Measurements from ENCODE around the gene FSHR. TPM values are rescaled to one million over a fixed set of nuclear protein-coding genes. Genes with fewer than 3 reads are reported as not detected.

The FSHR gene
- total RNA-seq, 1 donor from 2014 or later: 0.30 TPM

GRCh38 chr2:49164729-49165128, 10.4 kb upstream of the FSHR start:
- no peaks in the 10 kb centered on the region for H3K79me2 ChIP-seq (ENCODE audit: insufficient read depth, low read length)
- no peak overlapping the region for H2AFZ ChIP-seq (ENCODE audit: low read depth, low read length)
- no peak overlapping the region for H3K4me3 ChIP-seq (ENCODE audit: insufficient read depth, low read depth, low read length)
- H3K4me3 Mint-ChIP-seq (ENCODE audit: unreplicated experiment): no peak overlapping the region
- no peak overlapping the region for H3K27ac Mint-ChIP-seq (ENCODE audit: unreplicated experiment)
- no peak overlapping the region for H3K4me2 ChIP-seq (ENCODE audit: low read length)
- DNase-seq (ENCODE audit: low read depth): no peak
- no peak overlapping the region for H3K27ac ChIP-seq (ENCODE audit: low read depth, low read length)
- H3K9me3 Mint-ChIP-seq (ENCODE audit: unreplicated experiment): no peaks in the 10 kb centered on the region
- H3K27me3 ChIP-seq (ENCODE audit: insufficient read depth, low read length): no peaks in the 10 kb centered on the region
- H3K4me1 Mint-ChIP-seq (ENCODE audit: low read depth, unreplicated experiment): peaks cover 10% of the 10 kb centered on the region
- no peaks in the 10 kb centered on the region for H4K20me1 ChIP-seq (ENCODE audit: insufficient read depth, low read length)
- no peak overlapping the region for H3K9ac ChIP-seq (ENCODE audit: low read length)
- no peaks in the 10 kb centered on the region for H3K4me1 ChIP-seq (ENCODE audit: insufficient read depth, low read length)
- H3K36me3 Mint-ChIP-seq (ENCODE audit: low read depth, unreplicated experiment): no peaks in the 10 kb centered on the region
- H3K9me3 ChIP-seq (ENCODE audit: insufficient read depth, low read depth, low read length): no peaks in the 10 kb centered on the region
- no peak for FAIRE-seq
- TF ChIP-seq EZH2 (IDR thresholded peaks at IDR 0.05; ENCODE audit: insufficient read depth, low read length) (no peak), CTCF (IDR thresholded peaks at IDR 0.05; ENCODE audit: insufficient read depth, low read depth, low read length) (no peak)
- H3K27me3 Mint-ChIP-seq (ENCODE audit: low read depth, unreplicated experiment): no peaks in the 10 kb centered on the region
- H3K36me3 ChIP-seq (ENCODE audit: insufficient read depth, low read length): no peaks in the 10 kb centered on the region

DNA sequence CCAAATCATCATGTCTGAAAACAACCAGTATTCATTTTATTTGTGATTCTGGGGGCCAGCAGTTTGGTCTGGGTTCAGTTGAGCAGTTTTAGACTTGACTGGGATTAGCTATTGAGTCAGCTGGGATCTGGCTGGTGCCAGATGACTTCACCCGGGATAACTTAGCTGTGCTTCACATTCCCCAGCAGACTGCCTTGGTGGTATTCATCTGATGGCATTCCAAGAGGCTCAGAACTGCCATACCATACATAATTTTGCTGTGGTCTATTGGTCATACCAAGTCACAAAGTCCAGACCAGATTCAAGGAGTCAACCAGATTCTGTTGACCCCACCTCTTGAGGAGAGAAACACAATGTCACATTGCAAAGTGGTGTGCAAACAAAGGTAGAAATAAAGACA, 7.8 kb upstream of the FSHR start:
- Histone ChIP-seq H3K79me2 (ENCODE audit: insufficient read depth, low read length) (no peaks in the 10 kb centered on the region), H3K9ac (ENCODE audit: low read length) (no peak overlapping the region), H3K27me3 (ENCODE audit: insufficient read depth, low read length) (no peaks in the 10 kb centered on the region), H3K9me3 (ENCODE audit: insufficient read depth, low read depth, low read length) (no peaks in the 10 kb centered on the region), H3K36me3 (ENCODE audit: insufficient read depth, low read length) (no peaks in the 10 kb centered on the region), H4K20me1 (ENCODE audit: insufficient read depth, low read length) (no peaks in the 10 kb centered on the region), H3K4me1 (ENCODE audit: insufficient read depth, low read length) (no peaks in the 10 kb centered on the region), H2AFZ (ENCODE audit: low read depth, low read length) (no peak overlapping the region), H3K27ac (ENCODE audit: low read depth, low read length) (no peak overlapping the region), H3K4me2 (ENCODE audit: low read length) (no peak overlapping the region), H3K4me3 (ENCODE audit: insufficient read depth, low read depth, low read length) (no peak overlapping the region)
- Mint-ChIP-seq H3K9me3 (ENCODE audit: unreplicated experiment) (no peaks in the 10 kb centered on the region), H3K4me3 (ENCODE audit: unreplicated experiment) (no peak overlapping the region), H3K27ac (ENCODE audit: unreplicated experiment) (peak overlapping the region; percentile 91), H3K36me3 (ENCODE audit: low read depth, unreplicated experiment) (no peaks in the 10 kb centered on the region), H3K4me1 (ENCODE audit: low read depth, unreplicated experiment) (peaks cover 10% of the 10 kb centered on the region), H3K27me3 (ENCODE audit: low read depth, unreplicated experiment) (no peaks in the 10 kb centered on the region)
- FAIRE-seq (no peak), DNase-seq (ENCODE audit: low read depth) (peak; percentile 44)
- TF ChIP-seq CTCF (IDR thresholded peaks at IDR 0.05; ENCODE audit: insufficient read depth, low read depth, low read length) (no peak), EZH2 (IDR thresholded peaks at IDR 0.05; ENCODE audit: insufficient read depth, low read length) (no peak)

DNA sequence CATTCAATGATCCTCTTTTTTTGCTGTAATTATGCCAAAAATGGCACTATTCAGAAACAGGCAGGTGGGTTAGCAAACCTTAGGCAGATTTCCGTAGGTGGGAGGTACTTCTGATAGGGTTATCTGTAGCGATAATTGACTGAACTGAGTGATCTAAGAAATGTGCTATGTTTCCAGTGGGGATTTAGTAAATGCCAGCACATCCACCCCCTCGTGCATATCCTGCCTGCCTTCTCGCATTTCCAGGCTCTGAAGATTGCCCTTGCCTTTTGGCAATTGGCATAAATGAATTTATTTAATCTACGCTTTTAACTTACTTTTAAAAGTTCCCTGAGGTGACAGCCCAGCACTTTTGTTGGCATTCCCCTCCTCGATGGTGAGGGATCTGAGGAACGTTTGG, 576 bp upstream of the FSHR start:
- Mint-ChIP-seq H3K9me3 (ENCODE audit: unreplicated experiment) (no peaks in the 10 kb centered on the region), H3K36me3 (ENCODE audit: low read depth, unreplicated experiment) (no peaks in the 10 kb centered on the region), H3K27ac (ENCODE audit: unreplicated experiment) (no peak overlapping the region), H3K4me1 (ENCODE audit: low read depth, unreplicated experiment) (peaks cover 20% of the 10 kb centered on the region), H3K4me3 (ENCODE audit: unreplicated experiment) (no peak overlapping the region), H3K27me3 (ENCODE audit: low read depth, unreplicated experiment) (no peaks in the 10 kb centered on the region)
- no peak for FAIRE-seq
- Histone ChIP-seq H3K4me3 (ENCODE audit: insufficient read depth, low read depth, low read length) (no peak overlapping the region), H3K79me2 (ENCODE audit: insufficient read depth, low read length) (no peaks in the 10 kb centered on the region), H3K27ac (ENCODE audit: low read depth, low read length) (no peak overlapping the region), H3K36me3 (ENCODE audit: insufficient read depth, low read length) (no peaks in the 10 kb centered on the region), H3K4me2 (ENCODE audit: low read length) (no peak overlapping the region), H3K27me3 (ENCODE audit: insufficient read depth, low read length) (no peaks in the 10 kb centered on the region), H3K9ac (ENCODE audit: low read length) (no peak overlapping the region), H3K4me1 (ENCODE audit: insufficient read depth, low read length) (no peaks in the 10 kb centered on the region), H2AFZ (ENCODE audit: low read depth, low read length) (no peak overlapping the region), H4K20me1 (ENCODE audit: insufficient read depth, low read length) (no peaks in the 10 kb centered on the region), H3K9me3 (ENCODE audit: insufficient read depth, low read depth, low read length) (no peaks in the 10 kb centered on the region)
- DNase-seq (ENCODE audit: low read depth): no peak
- no peak for TF ChIP-seq CTCF (IDR thresholded peaks at IDR 0.05; ENCODE audit: insufficient read depth, low read depth, low read length)
- TF ChIP-seq EZH2 (IDR thresholded peaks at IDR 0.05; ENCODE audit: insufficient read depth, low read length): no peak
